ENCODE data around the gene SLC35D1.
"Not testable (repeated sequence)": the region's sequence is repeated elsewhere in the genome, so short reads cannot be mapped to it uniquely, and the experiment has no call there.

The SLC35D1 gene

DNA sequence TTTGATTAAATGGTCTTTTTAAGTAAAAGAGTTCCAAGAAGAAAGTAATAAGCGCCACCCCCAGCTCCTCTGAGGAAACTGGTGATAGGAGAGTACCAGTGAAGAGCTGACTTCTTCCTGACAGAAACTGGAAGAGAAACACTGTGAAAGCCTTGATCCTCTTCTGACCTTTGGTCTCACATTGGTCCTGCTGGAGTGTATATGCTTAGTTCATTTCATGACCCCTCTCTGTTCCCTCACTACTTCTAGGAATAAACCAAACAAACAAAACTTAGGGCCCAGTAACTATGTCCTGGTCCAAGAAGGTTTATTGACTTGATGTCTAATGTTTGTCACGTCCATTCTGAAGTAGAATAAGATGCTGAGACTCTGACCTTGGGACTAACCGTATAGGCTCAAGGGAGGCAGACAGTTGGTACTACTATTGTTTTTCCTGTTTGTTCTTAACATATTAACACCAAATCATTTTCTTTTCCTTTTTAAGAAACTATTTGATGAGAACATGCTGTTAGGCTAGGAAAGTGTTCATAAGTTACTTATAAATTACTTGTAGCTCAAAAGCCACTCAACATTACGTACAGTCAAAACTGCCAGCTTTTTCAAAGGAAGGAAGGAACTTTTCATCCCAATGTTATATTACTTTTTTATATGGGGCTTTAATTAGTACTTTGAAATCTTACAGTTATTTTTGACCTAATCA is 71.2 kb downstream of the SLC35D1 start:
- DNase-seq = no peak

DNA sequence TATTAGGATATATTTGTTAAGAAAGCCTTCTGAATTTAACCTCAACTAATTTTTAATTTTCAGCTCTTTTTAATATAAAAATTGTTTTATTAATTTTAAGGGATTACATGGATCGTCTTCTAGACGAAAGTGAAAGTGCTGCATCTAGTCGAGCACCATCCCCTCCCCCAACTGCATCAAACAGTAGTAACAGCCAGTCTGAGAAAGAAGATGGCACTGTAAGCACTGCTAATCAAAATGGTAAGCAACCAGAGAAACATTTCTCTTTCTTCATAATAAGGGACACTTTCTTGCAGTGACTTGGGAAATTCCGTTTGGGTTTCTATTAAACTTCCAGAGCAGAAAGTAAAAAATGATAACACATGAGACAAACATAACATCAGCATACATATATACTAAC is 72.3 kb downstream of the SLC35D1 start:
- DNase-seq = peak; percentile 88

DNA sequence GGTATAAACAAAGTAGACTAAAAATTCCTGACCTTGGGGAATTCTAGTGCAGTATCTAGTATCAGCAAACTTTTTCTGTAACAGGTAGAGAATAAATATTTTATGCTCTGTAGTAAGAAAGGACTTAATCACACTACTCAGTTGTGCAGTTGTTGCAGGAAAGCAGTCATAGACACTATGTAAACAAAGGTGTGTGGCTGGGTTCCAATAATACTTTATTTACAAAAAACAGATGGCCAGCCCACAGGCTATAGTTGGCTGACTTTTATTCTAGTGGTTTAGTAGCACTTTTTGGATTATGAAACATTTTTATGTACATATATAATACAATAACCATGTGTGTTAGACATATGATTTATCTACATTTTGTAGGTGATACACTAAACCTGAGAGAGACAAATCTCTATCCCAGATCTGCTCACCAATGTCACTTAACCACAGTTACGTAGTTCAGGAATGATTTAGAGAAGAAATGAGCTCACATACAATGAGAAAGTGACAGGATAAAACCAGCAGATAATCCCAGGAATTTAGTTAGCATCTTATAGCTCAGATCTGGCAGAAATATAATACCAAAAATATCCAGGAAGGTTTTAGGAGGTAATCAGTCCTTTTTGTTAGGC is 73.1 kb downstream of the SLC35D1 start:
- peak; percentile 69 for DNase-seq

DNA sequence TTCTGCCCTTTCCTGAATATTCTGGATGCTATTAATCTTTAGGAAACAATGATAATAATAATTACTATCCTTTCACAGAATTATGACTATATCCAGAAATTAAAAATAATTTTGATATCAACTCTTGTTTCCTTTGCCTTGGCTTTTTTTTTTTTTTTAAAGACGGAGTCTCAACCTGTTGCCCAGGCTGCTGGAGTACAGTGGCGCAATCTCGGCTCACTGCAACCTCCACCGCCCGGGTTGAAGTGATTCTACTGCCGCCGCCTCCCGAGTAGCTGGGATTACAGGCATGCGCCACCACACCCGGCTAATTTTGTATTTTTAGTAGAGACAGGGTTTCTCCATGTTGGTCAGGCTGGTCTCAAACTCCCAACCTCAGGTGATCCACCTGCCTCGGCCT is 74.3 kb downstream of the SLC35D1 start:
- DNase-seq = not testable (repeated sequence)

DNA sequence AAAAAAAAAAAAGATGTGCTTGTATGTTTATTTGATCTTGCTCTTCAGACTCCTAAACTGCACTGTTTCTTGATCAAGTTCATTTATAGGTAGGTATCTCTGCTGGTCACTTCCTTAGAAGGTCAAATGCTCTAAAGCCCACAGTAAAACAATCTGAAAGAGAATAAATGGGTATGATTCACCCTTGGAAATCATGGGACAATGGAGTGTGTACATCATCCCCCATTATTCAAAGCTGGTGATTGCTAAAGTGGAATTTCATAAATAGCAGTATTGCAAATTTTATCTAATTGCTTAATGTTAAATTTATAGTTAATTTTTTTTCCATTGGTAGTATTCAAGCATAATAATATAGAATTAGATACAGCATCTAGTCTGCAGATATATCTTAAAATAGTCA is 75.7 kb downstream of the SLC35D1 start:
- DNase-seq = no peak

DNA sequence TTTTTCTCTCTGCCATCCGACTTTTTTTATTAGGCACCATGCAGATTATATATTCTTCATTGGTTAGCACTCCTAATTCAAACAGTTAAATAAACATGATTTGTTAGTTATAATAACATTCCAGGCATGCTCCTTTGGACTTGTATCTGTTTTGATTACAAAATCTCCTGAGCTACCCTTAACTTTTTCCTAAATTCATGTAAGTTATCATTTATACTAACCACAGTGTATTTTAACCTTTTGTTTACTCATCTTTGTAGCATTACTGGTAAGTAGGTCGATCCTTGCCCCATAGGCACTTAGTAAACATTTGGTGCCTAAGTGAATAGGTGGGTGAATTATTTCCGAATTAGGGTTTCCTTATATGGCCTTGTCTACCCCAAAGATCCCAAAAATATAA is 85.4 kb downstream of the SLC35D1 start:
- DNase-seq = no peak

DNA sequence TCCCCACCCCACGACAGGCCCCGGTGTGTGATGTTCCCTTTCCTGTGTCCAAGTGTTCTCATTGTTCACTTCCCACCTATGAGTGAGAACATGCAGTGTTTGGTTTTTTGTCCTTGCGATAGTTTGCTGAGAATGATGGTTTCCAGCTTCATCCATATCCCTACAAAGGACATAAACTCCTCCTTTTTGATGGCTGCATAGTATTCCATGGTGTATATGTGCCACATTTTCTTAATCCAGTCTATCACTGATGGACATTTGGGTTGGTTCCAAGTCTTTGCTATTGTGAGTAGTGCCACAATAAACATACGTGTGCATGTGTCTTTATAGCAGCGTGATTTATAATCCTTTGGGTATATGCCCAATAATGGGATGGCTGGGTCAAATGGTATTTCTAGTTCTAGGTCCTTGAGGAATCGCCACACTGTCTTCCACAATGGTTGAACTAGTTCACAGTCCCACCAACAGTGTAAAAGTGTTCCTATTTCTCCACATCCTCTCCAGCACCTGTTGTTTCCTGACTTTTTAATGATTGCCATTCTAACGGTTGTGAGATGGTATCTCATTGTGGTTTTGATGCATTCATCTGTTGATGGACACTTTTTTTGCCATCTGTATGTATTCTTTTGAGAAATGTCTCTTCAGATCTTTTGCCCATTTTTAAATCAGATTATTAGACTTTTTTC is 87.6 kb downstream of the SLC35D1 start:
- not testable (repeated sequence) for DNase-seq

DNA sequence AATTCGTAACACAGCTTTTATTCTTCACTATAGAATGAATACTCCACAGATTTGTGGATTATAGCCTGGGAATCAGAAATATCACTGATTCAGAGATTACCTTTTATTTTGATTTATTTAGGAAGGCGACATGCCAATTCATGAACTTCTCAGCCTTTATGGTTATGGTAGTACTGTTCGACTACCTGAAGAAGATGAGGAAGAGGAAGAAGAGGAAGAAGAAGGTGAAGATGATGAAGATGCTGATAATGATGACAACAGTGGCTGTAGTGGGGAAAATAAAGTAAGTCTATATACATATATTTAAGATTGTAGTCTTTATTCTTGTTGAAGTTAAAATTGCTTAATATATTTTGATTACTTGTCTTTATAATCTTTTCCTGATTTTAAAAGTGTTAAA is 96.0 kb downstream of the SLC35D1 start:
- no peak for DNase-seq

DNA sequence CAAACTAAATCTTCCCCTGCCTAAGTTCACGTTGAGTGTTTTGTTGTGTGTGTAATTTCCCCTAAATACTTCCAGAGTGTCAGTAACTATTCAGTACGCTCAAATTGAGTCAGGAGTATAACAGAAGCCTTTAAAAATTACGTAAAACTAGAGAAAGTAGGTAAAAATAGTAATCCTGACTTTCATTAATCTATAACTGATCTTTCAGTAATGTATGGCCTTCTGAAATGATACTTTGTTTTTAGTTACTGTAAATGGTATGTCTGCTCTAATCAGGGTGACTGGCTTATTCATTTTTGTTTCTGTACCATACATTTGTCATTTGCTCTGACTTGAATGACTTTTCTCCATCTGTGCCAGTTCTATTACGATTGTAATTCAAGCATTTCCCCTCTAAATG is 99.7 kb downstream of the SLC35D1 start:
- DNase-seq = no peak

DNA sequence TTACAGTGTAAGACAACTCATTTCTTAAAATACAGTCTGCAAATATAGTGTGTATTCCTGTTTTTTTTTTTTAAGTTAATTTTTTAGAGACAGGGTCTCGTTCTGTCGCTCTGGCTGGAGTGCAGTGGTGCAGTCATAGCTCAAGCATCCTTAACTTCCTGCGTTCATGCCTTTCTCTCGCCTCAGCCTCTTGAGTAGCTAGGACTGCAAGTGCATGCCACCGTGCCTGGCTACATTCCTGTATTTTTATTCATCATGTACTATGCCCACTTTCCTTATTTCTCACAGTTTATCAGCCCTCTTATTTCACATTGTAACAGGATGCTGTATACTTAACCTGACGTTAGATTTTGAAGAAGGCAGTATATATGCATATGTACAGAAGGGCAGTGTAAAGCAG is 102.4 kb downstream of the SLC35D1 start:
- DNase-seq = no peak
